ENCODE measurements around the gene CT45A7.
"Not testable (repeated sequence)": the region's sequence is repeated elsewhere in the genome, so short reads cannot be mapped to it uniquely, and the experiment has no call there.

DNA sequence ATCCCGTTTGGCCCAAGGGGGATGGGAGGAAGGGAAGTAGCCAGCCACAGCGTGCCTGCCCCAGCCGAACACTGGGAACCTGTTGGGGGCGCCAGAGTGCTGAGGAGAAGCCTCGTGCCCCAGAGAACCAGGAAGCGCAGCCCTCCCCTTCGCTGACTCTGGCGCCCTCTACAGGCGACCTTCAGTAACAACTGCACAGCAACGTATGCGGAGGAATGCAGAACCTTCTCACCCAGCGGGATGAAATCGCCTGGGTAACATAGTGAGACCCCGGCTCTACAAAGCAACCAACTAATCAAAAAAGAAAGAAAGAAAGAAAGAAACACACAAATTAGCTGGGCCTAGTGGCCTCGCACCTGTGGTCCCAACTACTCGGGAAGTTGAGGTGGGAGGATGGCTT lies 51.7 kb downstream of the CT45A7 start, which contains the start of gene CT45A5:
- not testable (repeated sequence) for TF ChIP-seq EZH2 (IDR thresholded peaks at IDR 0.05; ENCODE audit: insufficient read depth, poor library complexity, severe bottlenecking); EZH2phosphoT487 (IDR thresholded peaks at IDR 0.05; ENCODE audit: insufficient read depth, low read depth)

Data from GM23248 (cell line).